GM21737 (cell line): ENCODE data around the gene FGF21.
A peak's percentile ranks its signal among the peaks of the same experiment; 100 is the strongest.
"Not testable (repeated sequence)": the region's sequence is repeated elsewhere in the genome, so short reads cannot be mapped to it uniquely, and the experiment has no call there.

Source experiments
- ATAC-seq: cut with Tn5 transposase; IDR thresholded peaks from one replicate; pipeline ENCODE4 v1.9.1; 2021; ENCODE audit warnings: mild to moderate bottlenecking, moderate library complexity; ENCODE audit not compliant: unreplicated experiment

The FGF21 gene

DNA sequence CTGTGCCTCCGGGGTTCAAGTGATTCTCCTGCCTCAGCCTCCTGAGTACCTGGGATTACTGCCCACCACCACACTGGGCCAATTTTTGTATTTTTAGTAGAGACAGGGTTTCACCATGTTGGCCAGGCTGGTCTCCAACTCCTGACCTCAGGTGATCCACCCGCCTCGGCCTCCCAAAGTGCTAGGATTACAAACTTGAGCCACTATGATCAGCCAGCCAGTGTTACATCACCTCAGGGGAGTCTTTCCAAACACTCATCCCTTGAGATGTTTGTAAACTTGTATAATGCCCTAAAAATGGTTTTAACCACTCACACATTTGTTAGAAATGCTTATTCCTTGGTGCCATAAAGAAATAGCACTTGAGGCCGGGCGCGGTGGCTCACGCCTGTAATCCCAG lies 31.1 kb downstream of the FGF21 start:
- not testable (repeated sequence) for ATAC-seq

GRCh38 chr19:48787331-48787730 lies 32.0 kb downstream of the FGF21 start:
- ATAC-seq, result not testable (repeated sequence)

DNA sequence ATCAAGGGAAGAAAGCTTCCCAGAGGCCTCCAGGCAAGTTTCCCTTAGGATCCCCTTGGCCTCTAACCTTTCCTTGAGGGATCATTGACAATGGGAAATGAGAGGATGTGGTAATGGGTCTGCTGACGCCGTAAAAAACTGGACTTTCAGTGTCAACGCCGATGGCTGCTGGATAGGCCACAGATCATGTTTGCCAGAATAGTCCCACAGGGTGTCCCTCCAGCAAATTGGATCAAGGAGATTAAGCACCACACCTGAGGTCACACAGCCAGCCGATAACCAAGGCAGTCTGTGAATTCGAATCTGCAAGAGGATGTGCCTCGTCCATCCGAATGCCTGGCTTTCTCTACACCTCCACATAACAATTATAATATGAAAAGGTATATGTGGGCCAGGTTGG lies 37.9 kb downstream of the FGF21 start:
- no peak for ATAC-seq

- no peak for ATAC-seq
These were observed 39.0 kb downstream of the FGF21 start for GRCh38 chr19:48794291-48794690.

GRCh38 chr19:48795055-48795684 lies 39.8 kb downstream of the FGF21 start:
- ATAC-seq, result peak; percentile 78

GRCh38 chr19:48795685-48796070 lies 40.4 kb downstream of the FGF21 start:
- ATAC-seq, result no peak

GRCh38 chr19:48796298-48797083 lies 41.2 kb downstream of the FGF21 start:
- no peak for ATAC-seq

DNA sequence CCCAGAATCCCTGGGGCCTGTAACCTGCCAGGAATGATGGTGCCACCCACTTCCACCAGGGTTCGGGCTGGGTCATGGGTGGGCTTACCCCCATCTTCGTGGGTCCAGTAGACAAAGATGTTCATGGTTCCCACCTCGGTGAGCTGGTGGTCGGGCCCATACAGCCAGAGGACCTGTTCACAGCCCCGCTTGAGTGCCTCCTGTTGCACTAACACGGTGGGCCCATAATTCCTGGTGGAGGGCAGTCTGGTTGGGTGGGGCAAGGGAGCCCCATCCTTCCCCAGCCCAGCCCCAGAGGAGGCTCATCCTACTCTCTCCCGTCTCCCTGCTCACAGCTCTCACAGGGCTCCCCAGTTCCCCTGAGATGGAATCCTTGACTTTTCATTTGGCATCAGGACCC lies 41.8 kb downstream of the FGF21 start:
- no peak for ATAC-seq

GRCh38 chr19:48798937-48799336 lies 43.6 kb downstream of the FGF21 start:
- ATAC-seq, result no peak

DNA sequence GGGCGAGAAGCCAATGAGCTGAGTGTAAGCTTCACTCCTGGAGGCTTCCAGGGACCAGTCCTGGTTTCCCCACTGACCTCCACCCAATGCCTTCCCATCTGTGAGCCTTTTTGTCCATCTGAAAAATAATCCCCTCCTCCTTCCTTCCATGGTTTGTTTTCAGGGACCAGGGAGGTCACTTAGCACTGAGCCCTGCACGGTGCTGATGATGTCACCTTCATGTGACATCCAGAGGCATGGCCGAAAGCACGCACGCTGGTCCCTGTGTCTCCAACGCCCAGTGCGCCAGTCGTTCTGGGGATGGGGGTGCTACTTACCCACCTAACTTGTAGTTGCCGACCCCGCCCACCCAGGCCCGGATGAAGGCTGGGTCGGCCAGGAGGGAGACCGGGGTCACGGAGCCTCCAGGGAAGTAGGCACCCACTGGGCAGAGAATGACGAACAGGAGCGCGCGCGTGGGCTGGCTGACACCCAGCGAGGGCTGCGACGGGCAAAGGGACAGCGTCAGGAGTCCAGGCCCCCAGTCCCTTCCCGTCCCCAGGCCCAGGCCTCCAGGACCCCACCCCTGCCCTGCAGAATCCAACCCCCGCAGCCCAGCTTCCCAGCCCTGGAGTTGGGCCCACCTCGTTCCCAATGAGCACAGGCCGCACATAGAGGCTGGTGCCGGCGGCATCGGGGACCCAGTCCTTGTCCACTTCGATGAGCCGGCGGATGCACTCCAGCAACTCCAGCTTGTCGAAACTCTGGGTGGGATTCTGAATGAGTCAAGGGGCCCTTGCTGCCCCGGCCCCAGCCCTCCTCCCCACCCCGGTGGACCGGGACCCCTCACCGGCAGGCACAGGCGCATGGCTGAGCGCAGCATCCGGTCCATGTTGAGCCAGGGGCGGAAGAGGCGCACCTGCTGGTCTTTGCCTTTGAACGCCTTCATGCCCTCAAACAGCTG lies 44.3 kb downstream of the FGF21 start:
- ATAC-seq, result no peak

- ATAC-seq, result no peak
These were observed 47.3 kb downstream of the FGF21 start for GRCh38 chr19:48802623-48803022.

DNA sequence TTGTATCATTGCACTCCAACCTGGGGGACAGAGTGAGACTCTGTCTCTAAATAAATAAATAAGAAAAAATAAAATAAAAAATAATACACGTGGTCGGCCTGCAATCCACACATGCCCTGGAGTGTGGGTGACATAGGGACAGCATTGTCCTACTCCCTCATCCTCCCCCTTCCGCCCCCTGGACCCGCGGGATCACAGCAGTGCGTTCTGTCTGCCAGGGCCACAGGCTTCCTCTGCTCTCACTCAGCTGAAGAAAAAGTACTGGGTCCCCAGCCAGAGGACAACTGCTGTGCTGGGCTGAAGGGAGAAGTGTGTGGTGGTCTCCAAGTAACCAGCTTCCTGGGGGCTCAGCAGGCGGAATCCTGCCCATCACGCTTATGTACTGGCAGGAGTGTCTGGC lies 49.2 kb downstream of the FGF21 start:
- ATAC-seq, result no peak

GRCh38 chr19:48805452-48805851 lies 50.1 kb downstream of the FGF21 start:
- ATAC-seq, result no peak

DNA sequence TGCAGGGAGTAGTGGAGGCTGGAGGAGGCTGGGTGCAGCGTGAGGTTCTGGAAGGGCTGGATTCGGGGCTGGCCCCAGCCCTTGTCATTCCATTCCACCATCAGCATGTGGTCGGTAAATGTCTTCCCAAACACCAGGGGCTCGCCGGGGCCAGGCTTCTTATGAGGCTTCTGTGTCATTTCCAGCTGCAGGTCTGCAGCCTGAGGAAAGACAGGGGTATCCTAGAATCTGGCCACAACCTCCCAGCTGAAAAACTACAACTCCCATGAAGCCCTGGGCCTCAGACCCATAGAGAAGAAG lies 51.1 kb downstream of the FGF21 start:
- no peak for ATAC-seq

DNA sequence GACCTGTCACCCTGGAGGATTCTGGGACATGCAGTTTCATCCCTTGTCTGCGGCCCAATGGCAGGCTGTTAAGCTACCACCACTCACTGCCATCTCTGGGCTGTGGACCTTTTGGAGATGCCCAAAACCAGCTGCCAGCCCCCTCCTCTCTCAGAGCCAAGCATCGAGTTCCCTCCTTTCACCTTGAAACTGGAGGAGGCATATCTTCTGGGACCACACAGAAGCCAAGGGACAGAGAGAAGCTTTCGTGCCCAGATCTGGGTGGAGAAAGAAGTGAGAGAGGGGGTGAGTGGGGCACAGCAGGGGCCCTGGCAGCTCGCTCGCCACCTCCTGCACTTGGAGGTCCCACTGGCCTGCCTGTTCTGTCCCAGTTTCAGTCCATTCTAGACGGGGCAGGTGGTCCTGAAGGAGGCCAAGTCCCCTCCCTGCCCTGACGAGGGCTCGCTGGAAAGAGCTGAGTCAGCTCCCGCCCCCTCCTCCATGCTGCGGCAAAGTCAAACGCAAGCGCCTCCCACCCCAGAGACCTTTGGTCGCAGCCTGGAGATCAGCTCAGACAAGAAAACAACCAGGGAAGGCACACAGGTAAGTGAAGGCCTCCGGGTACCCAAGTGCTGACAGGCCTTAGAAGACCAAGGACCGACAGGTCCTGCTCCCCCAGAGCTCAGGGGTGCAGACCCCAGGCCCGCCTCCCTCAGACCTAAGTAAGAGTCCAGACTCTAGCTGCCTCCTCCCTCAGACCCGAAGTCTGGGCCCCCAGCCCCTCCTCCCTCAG lies 51.7 kb downstream of the FGF21 start:
- ATAC-seq, result no peak

DNA sequence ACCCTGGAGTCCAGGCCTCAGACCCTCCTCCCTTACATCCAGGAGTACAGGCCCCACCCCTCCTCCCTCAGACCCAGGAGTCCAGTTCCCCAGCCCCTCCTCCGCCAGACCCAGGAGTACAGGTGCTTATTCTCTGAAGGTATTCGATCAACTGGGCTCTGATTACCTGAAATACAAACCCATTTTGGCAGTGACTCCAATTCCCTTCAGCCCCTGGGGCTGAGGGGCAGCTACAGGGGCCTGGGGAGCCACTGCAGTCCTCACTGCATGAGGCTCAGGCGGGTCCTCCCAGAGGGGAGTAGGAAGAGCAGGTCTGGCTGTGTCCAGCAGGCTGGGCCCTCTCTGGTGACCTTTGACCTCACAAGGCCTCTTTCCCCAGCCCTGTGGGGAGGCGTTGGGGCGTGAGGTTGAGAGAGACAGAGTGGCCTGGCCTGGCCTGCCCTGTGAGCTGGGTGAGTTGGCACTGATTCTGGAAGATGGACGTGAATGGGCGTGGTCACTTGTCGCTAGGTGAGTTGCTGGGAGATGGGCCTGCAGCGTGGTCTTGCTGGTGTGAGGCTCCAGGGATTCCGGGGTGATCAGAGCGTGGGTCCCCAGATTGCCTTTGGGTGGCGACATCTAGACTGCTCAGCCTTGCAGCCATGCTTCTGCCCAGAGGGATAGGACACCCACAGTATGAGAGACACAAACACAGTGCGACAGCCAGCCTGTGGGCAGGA lies 52.4 kb downstream of the FGF21 start:
- ATAC-seq, result no peak
